HuH-7.5 (cell line): ENCODE results near the gene MRPL47.

Source experiments
- DNase-seq: peaks from one replicate; pipeline ENCODE4 v3.0.0; 2011; ENCODE audit warnings: low spot score

MRPL47 gene

GRCh38 chr3:179590669-179591068, 13.8 kb downstream of the MRPL47 start:
- no peak for DNase-seq

- DNase-seq, result no peak
Observed at GRCh38 chr3:179589143-179589542, 15.3 kb downstream of the MRPL47 start.

GRCh38 chr3:179580992-179581391, 23.4 kb downstream of the MRPL47 start:
- DNase-seq, result no peak

GRCh38 chr3:179565496-179565895, 38.9 kb downstream of the MRPL47 start:
- no peak for DNase-seq

- peak; percentile 43 for DNase-seq
Observed at GRCh38 chr3:179563271-179563783, 41.1 kb downstream of the MRPL47 start.

- peak; percentile 96 for DNase-seq
Observed at GRCh38 chr3:179562591-179563270, 41.7 kb downstream of the MRPL47 start, which contains the start of gene ACTL6A. ACTL6A (plus strand) TSS chr3:179562926; CDS start chr3:179563093, 167 bp downstream.

GRCh38 chr3:179560791-179561190, 43.6 kb downstream of the MRPL47 start:
- no peak for DNase-seq

GRCh38 chr3:179558742-179559364, 45.6 kb downstream of the MRPL47 start:
- peak; percentile 52 for DNase-seq

GRCh38 chr3:179551349-179552105, 52.9 kb downstream of the MRPL47 start:
- DNase-seq, result no peak

GRCh38 chr3:179546814-179547241, 57.6 kb downstream of the MRPL47 start:
- DNase-seq, result no peak

GRCh38 chr3:179544981-179545645, 59.3 kb downstream of the MRPL47 start:
- DNase-seq, result no peak

- DNase-seq, result no peak
Observed at GRCh38 chr3:179542375-179542774, 62.1 kb downstream of the MRPL47 start.

GRCh38 chr3:179541596-179541995, 62.8 kb downstream of the MRPL47 start:
- DNase-seq, result no peak

- DNase-seq, result no peak
Observed at GRCh38 chr3:179541094-179541493, 63.3 kb downstream of the MRPL47 start.
